Small intestine (tissue), 7 donors: ENCODE data around the gene SCLT1. TPM values are rescaled to one million over a fixed set of nuclear protein-coding genes. Genes with fewer than 3 reads are reported as not detected.

ENCODE experiments used
- DNase-seq, 2 donors: peaks; one replicate each; pipeline versions ENCODE4 v3.0.0 to v3.0.0-alpha.2; 2013
- FAIRE-seq: peaks from 2 replicates; lab custom pipeline; 2012; peaks lifted over from hg19 to GRCh38; lab: Jason Lieb, UNC
- H3K27ac ChIP-seq, 3 donors: one replicate each; pipeline ENCODE4 v1.5.1; 2013; ENCODE audit warnings: low read length in 2 of 3, mild to moderate bottlenecking in 2 of 3, control low read depth in 1 of 3, inconsistent platforms in 1 of 3, low read depth in 1 of 3, moderate library complexity in 1 of 3
- H3K27me3 ChIP-seq, 3 donors: one replicate each; pipeline ENCODE4 v1.6.1; 2013; ENCODE audit warnings: low read length in 3 of 3, inconsistent platforms in 1 of 3; ENCODE audit not compliant: control insufficient read depth in 3 of 3, insufficient read depth in 3 of 3
- H3K36me3 ChIP-seq, 3 donors: one replicate each; pipeline ENCODE4 v1.6.1; 2013; ENCODE audit warnings: low read length in 3 of 3, inconsistent platforms in 1 of 3, low read depth in 1 of 3, mild to moderate bottlenecking in 1 of 3, moderate library complexity in 1 of 3; ENCODE audit not compliant: control insufficient read depth in 3 of 3, insufficient read depth in 2 of 3
- H3K4me1 ChIP-seq, 3 donors: one replicate each; pipeline ENCODE4 v1.6.1; 2013; ENCODE audit warnings: low read length in 2 of 3, inconsistent platforms in 1 of 3, low read depth in 1 of 3, mild to moderate bottlenecking in 1 of 3, moderate library complexity in 1 of 3; ENCODE audit not compliant: control insufficient read depth in 3 of 3, insufficient read depth in 2 of 3
- H3K4me3 ChIP-seq, 3 donors: one replicate each; pipeline ENCODE4 v1.5.1; 2013; ENCODE audit warnings: low read length in 3 of 3, control low read depth in 1 of 3, inconsistent platforms in 1 of 3, low read depth in 1 of 3, mild to moderate bottlenecking in 1 of 3, moderate library complexity in 1 of 3
- H3K9me3 ChIP-seq, 2 donors: one replicate each; pipeline ENCODE4 v1.6.1; 2013; ENCODE audit warnings: low read depth in 1 of 2, low read length in 1 of 2; ENCODE audit not compliant: control insufficient read depth in 2 of 2, insufficient read depth in 1 of 2
- WGBS, 3 donors: extraction: QIAGEN DNeasy Blood & Tissue Kit; methylation state at CpG; one replicate each; pipeline ENCODE4 v1.1.7; 2013; 5-methylcytosine and 5-hydroxymethylcytosine counted together
- polyA plus RNA-seq, 4 donors: library from polyadenylated mRNA; stranded (reverse) in 3 of 4; unstranded in 1 of 4; fragments of 200-250 nt in 3 of 4; fragments of 120-200 nt in 1 of 4; gene quantifications; one replicate each; pipeline versions ENCODE4 v1.2.1 to v1.2.3, GENCODE V29; 2013
- donor health status: healthy with polysubstance abuse.
- donor health status: control.
- donor health status: control.
- donor health status: Bipolar disorder and iron deficiency.
- donor health status: healthy.

SCLT1 gene
- polyA plus RNA-seq, 4 donors = 3.5 to 10.1 (median 4.6) TPM

- Histone ChIP-seq H3K4me1 (no peaks in the 10 kb centered on the region), H3K27me3 (no peaks in the 10 kb centered on the region), H3K9me3 (peaks cover 2 to 33% of the 10 kb centered on the region in 2 donors), H3K27ac (no peak overlapping the region), H3K4me3 (no peak overlapping the region), H3K36me3 (peaks cover 0 to 18% (median 2%) of the 10 kb centered on the region in 3 donors)
- DNase-seq = no peak
- 99% methylated on average over 3 of the region's 3 CpGs for WGBS, 3 donors
- FAIRE-seq = no peak
Measured at GRCh38 chr4:129062580-129062979, 30.8 kb downstream of the SCLT1 start.

GRCh38 chr4:129059028-129059427 lies 34.3 kb downstream of the SCLT1 start:
- FAIRE-seq = no peak
- H3K36me3 ChIP-seq = peaks cover 0 to 23% (median 2%) of the 10 kb centered on the region in 3 donors
- no peak overlapping the region for H3K27ac ChIP-seq
- DNase-seq = no peak
- no peaks in the 10 kb centered on the region for H3K4me1 ChIP-seq
- H3K9me3 ChIP-seq = peaks cover 2 to 51% of the 10 kb centered on the region in 2 donors
- no peak overlapping the region for H3K4me3 ChIP-seq
- H3K27me3 ChIP-seq = no peaks in the 10 kb centered on the region

GRCh38 chr4:129046055-129046959 lies 47.0 kb downstream of the SCLT1 start:
- 83 to 95% (median 89%) methylated on average over 1 of the region's 1 CpG for WGBS, 3 donors
- FAIRE-seq = no peak
- Histone ChIP-seq H3K27me3 (no peaks in the 10 kb centered on the region), H3K36me3 (peaks cover 0 to 4% (median 0%) of the 10 kb centered on the region in 3 donors), H3K4me1 (no peaks in the 10 kb centered on the region), H3K27ac (no peak overlapping the region), H3K4me3 (no peak overlapping the region), H3K9me3 (no peaks in the 10 kb centered on the region)
- no peak for DNase-seq

GRCh38 chr4:129043523-129043922 lies 49.8 kb downstream of the SCLT1 start:
- no peak overlapping the region for H3K27ac ChIP-seq
- H3K4me3 ChIP-seq = no peak overlapping the region
- H3K27me3 ChIP-seq = no peaks in the 10 kb centered on the region
- no peak for DNase-seq
- H3K9me3 ChIP-seq = no peaks in the 10 kb centered on the region
- FAIRE-seq = no peak
- H3K36me3 ChIP-seq = peaks cover 0 to 4% (median 3%) of the 10 kb centered on the region in 3 donors
- no peaks in the 10 kb centered on the region for H3K4me1 ChIP-seq

- Histone ChIP-seq H3K27ac (no peak overlapping the region), H3K36me3 (peaks cover 0 to 4% (median 3%) of the 10 kb centered on the region in 3 donors), H3K4me3 (no peak overlapping the region), H3K27me3 (no peaks in the 10 kb centered on the region), H3K9me3 (no peaks in the 10 kb centered on the region), H3K4me1 (no peaks in the 10 kb centered on the region)
- no peak for DNase-seq
- FAIRE-seq = no peak
- WGBS, 3 donors = 60 to 83% (median 82%) methylated on average over 2 of the region's 2 CpGs
Measured at GRCh38 chr4:129040471-129040870, 52.9 kb downstream of the SCLT1 start.

GRCh38 chr4:129037093-129037492 lies 56.2 kb downstream of the SCLT1 start:
- Histone ChIP-seq H3K27ac (no peak overlapping the region), H3K4me1 (no peaks in the 10 kb centered on the region), H3K9me3 (no peaks in the 10 kb centered on the region), H3K4me3 (no peak overlapping the region), H3K36me3 (peaks cover 0 to 3% (median 0%) of the 10 kb centered on the region in 3 donors), H3K27me3 (no peaks in the 10 kb centered on the region)
- FAIRE-seq = no peak
- 73 to 91% (median 82%) methylated on average over 1 of the region's 1 CpG for WGBS, 3 donors
- DNase-seq = no peak

- no peaks in the 10 kb centered on the region for H3K4me1 ChIP-seq
- no peak for DNase-seq
Measured at GRCh38 chr4:129014566-129015509, 78.5 kb downstream of the SCLT1 start.

GRCh38 chr4:129008096-129008495 lies 85.2 kb downstream of the SCLT1 start:
- Histone ChIP-seq H3K27ac (no peak overlapping the region), H3K4me1 (no peaks in the 10 kb centered on the region), H3K9me3 (peaks cover 0 to 2% of the 10 kb centered on the region in 2 donors), H3K27me3 (no peaks in the 10 kb centered on the region), H3K36me3 (no peaks in the 10 kb centered on the region), H3K4me3 (no peak overlapping the region)
- FAIRE-seq (no peak), DNase-seq (no peak)
- 94 to 95% (median 94%) methylated on average over 4 of the region's 4 CpGs for whole genome bisulfite sequencing, 3 donors

More at GRCh38 chr4:129014566-129015509, 78.5 kb downstream of the SCLT1 start:
- Histone ChIP-seq H3K36me3 (peaks cover 0 to 11% (median 4%) of the 10 kb centered on the region in 3 donors), H3K9me3 (peaks cover 0 to 17% of the 10 kb centered on the region in 2 donors), H3K27me3 (no peaks in the 10 kb centered on the region), H3K4me3 (no peak overlapping the region), H3K27ac (no peak overlapping the region)
- WGBS, 3 donors = 97 to 98% (median 98%) methylated on average over 5 of the region's 5 CpGs
- FAIRE-seq = no peak
